Measurements from ENCODE around the gene PTTG1IP. TPM values are rescaled to one million over a fixed set of nuclear protein-coding genes. Genes with fewer than 3 reads are reported as not detected.

PTTG1IP gene
- total RNA-seq, 1 experiment from 2014 or later: 96.0 TPM

DNA sequence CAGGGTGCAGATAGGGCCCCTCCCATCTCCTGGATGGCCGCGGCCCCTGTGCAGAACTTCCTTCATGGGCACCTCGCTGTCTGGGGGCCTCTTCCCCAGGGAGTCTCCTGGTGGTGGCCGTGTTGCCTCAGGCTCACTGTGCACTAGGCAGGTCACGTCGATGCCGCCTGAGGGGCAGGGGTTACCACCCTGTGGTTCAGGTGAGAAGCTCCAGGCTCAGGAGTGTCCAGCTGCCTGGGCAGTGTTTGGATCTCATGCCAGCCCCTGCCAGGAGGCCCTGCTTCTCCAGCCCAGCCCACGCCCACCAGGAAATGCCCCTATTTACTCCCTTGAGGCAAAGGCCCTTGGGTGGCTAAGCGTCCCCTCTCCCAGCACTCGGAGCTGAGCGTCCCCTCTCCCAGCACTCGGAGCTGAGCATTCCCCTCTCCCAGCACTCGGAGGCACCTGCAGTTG lies 45.1 kb upstream of the PTTG1IP start:
- Mint-ChIP-seq H3K4me1 (0 out of 2 replicates have a peak, but pooled peaks cover 4% of the 10 kb centered on the region), H3K36me3 (no peaks in the 10 kb centered on the region), H3K9me3 (no peaks in the 10 kb centered on the region), H3K4me3 (no peak overlapping the region), H3K27me3 (ENCODE audit: low read depth) (no peaks in the 10 kb centered on the region; the same call in 1 of the 2 replicates), H3K27ac (no peak overlapping the region)
- TF ChIP-seq MYBL2 (CRISPR knock-in tag; IDR thresholded peaks at IDR 0.05) (no peak), HMGA2 (CRISPR knock-in tag; IDR thresholded peaks at IDR 0.05) (no peak)
- TF ChIP-seq, protein P1, sequence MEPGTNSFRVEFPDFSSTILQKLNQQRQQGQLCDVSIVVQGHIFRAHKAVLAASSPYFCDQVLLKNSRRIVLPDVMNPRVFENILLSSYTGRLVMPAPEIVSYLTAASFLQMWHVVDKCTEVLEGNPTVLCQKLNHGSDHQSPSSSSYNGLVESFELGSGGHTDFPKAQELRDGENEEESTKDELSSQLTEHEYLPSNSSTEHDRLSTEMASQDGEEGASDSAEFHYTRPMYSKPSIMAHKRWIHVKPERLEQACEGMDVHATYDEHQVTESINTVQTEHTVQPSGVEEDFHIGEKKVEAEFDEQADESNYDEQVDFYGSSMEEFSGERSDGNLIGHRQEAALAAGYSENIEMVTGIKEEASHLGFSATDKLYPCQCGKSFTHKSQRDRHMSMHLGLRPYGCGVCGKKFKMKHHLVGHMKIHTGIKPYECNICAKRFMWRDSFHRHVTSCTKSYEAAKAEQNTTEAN (CRISPR knock-in tag; IDR thresholded peaks at IDR 0.05): no peak
- ATAC-seq: no peak
- DNase-seq (ENCODE audit: low spot score): no peak
- ChIA-PET POLR2A (no interaction called here), CTCF (interaction anchor here (0.9 to 1.0 kb wide), 2 partner anchors 11 to 26 kb away, joined by 3 read pairs; no protein-coding TSS in a partner anchor)

DNA sequence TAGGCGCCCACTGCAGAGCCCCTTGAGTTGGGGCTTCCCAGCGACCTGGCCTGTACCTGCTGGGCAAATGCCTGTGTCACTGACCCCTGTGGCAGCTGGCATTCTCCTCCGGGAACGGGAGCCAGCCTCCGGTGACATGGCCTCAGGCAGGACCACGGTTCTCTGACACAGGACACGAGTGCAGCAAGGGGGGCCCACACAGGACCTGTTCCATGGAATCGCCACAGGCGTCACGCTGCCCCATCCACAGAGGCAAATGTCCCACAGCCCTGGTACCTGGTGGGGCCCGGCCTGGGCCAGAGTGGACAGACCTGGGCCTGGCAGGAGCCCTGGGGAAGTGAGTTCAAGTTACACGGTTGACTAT lies 44.6 kb upstream of the PTTG1IP start:
- no peak for DNase-seq (ENCODE audit: low spot score)

DNA sequence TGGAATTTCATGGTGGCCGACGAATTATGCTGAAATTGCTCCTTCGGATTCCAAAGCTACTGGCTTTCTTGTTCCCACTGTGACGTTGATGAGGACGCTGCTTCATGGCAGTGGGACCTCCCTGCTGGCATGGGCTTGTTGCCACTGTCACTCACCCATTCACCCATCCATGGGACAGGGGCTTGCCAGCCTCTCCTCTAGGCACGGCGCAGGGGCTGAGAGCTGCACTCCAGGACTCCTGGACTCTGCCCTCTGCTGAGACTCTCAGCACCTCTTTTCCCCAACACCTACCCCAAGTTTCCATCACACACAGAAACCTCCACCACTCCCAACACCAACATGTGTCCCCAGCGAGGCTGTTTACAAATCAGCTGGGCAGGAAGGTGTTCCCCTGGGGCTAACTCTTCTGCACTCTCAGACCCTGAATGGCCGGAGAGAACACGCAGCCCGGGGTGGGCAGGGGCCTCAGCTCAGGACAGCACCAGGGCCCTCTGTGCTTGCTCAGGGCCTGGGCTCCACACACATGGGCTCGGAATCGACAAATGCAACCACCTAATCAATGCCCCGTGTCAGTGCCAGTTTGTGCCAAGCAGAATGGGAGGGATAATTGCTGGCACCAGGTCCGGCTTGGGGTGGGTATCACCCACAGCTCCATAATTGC lies 44.1 kb upstream of the PTTG1IP start:
- Mint-ChIP-seq H3K4me3 (no peak overlapping the region), H3K4me1 (0 out of 2 replicates have a peak, but pooled peaks cover 4% of the 10 kb centered on the region), H3K27me3 (ENCODE audit: low read depth) (no peaks in the 10 kb centered on the region), H3K9me3 (no peaks in the 10 kb centered on the region), H3K36me3 (no peaks in the 10 kb centered on the region), H3K27ac (no peak overlapping the region)
- CTCF ChIA-PET: interaction anchor here (0.9 to 1.5 kb wide), 2 partner anchors 12 to 220 kb away, joined by 3 read pairs; no protein-coding TSS in a partner anchor
- POLR2A ChIA-PET: no interaction called here
- DNase-seq (ENCODE audit: low spot score): no peak
- no peak for ATAC-seq
- TF ChIP-seq ZNF671 (CRISPR knock-in tag; IDR thresholded peaks at IDR 0.05) (no peak), TP53 (CRISPR knock-in tag; IDR thresholded peaks at IDR 0.05) (no peak), ZNF317 (CRISPR knock-in tag; IDR thresholded peaks at IDR 0.05; ENCODE audit: borderline replicate concordance, low read depth) (no peak), MXD4 (CRISPR knock-in tag; IDR thresholded peaks at IDR 0.05; ENCODE audit: borderline replicate concordance) (no peak), NFYB (CRISPR knock-in tag; conservative IDR thresholded peaks at IDR 0.05; ENCODE audit: low read depth) (no peak), RORB (CRISPR knock-in tag; IDR thresholded peaks at IDR 0.05) (no peak), SOX15 (CRISPR knock-in tag; IDR thresholded peaks at IDR 0.05) (no peak), TEAD4 (CRISPR knock-in tag; IDR thresholded peaks at IDR 0.05) (no peak), CBFB (CRISPR knock-in tag; IDR thresholded peaks at IDR 0.05; ENCODE audit: low read depth) (no peak), ELF4 (CRISPR knock-in tag; IDR thresholded peaks at IDR 0.05; ENCODE audit: low read depth) (no peak), NR3C1 (CRISPR knock-in tag; conservative IDR thresholded peaks at IDR 0.05; ENCODE audit: low read depth) (no peak)
- TF ChIP-seq, protein P2, sequence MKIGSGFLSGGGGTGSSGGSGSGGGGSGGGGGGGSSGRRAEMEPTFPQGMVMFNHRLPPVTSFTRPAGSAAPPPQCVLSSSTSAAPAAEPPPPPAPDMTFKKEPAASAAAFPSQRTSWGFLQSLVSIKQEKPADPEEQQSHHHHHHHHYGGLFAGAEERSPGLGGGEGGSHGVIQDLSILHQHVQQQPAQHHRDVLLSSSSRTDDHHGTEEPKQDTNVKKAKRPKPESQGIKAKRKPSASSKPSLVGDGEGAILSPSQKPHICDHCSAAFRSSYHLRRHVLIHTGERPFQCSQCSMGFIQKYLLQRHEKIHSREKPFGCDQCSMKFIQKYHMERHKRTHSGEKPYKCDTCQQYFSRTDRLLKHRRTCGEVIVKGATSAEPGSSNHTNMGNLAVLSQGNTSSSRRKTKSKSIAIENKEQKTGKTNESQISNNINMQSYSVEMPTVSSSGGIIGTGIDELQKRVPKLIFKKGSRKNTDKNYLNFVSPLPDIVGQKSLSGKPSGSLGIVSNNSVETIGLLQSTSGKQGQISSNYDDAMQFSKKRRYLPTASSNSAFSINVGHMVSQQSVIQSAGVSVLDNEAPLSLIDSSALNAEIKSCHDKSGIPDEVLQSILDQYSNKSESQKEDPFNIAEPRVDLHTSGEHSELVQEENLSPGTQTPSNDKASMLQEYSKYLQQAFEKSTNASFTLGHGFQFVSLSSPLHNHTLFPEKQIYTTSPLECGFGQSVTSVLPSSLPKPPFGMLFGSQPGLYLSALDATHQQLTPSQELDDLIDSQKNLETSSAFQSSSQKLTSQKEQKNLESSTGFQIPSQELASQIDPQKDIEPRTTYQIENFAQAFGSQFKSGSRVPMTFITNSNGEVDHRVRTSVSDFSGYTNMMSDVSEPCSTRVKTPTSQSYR (CRISPR knock-in tag; IDR thresholded peaks at IDR 0.05): no peak
- TF ChIP-seq, protein P3, sequence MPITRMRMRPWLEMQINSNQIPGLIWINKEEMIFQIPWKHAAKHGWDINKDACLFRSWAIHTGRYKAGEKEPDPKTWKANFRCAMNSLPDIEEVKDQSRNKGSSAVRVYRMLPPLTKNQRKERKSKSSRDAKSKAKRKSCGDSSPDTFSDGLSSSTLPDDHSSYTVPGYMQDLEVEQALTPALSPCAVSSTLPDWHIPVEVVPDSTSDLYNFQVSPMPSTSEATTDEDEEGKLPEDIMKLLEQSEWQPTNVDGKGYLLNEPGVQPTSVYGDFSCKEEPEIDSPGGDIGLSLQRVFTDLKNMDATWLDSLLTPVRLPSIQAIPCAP (CRISPR knock-in tag; IDR thresholded peaks at IDR 0.05): no peak

More for the DNA sequence above, 44.6 kb upstream of the PTTG1IP start:
- CTCF ChIA-PET: interaction anchor here (0.9 to 1.5 kb wide), 2 partner anchors 11 to 219 kb away, joined by 3 read pairs; no protein-coding TSS in a partner anchor
- 0 out of 2 replicates have a peak, but pooled peaks cover 4% of the 10 kb centered on the region for H3K4me1 Mint-ChIP-seq
- no peak overlapping the region for H3K27ac Mint-ChIP-seq
- H3K9me3 Mint-ChIP-seq: no peaks in the 10 kb centered on the region
- TF ChIP-seq, protein P2 (CRISPR knock-in tag; IDR thresholded peaks at IDR 0.05): no peak
- TF ChIP-seq SP1 (CRISPR knock-in tag; conservative IDR thresholded peaks at IDR 0.05) (no peak), SMAD4 (CRISPR knock-in tag; IDR thresholded peaks at IDR 0.05) (no peak), ATF1 (CRISPR knock-in tag; IDR thresholded peaks at IDR 0.05) (no peak), MXD4 (CRISPR knock-in tag; IDR thresholded peaks at IDR 0.05; ENCODE audit: borderline replicate concordance) (no peak), KAT7 (CRISPR knock-in tag; IDR thresholded peaks at IDR 0.05; ENCODE audit: borderline replicate concordance) (no peak), GRHL2 (CRISPR knock-in tag; IDR thresholded peaks at IDR 0.05; ENCODE audit: insufficient replicate concordance, severe bottlenecking) (no peak), TEAD4 (CRISPR knock-in tag; IDR thresholded peaks at IDR 0.05) (no peak), GABPB1 (CRISPR knock-in tag; IDR thresholded peaks at IDR 0.05) (no peak)
- TF ChIP-seq, protein P4, sequence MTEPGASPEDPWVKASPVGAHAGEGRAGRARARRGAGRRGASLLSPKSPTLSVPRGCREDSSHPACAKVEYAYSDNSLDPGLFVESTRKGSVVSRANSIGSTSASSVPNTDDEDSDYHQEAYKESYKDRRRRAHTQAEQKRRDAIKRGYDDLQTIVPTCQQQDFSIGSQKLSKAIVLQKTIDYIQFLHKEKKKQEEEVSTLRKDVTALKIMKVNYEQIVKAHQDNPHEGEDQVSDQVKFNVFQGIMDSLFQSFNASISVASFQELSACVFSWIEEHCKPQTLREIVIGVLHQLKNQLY (CRISPR knock-in tag; IDR thresholded peaks at IDR 0.05): no peak
- TF ChIP-seq, protein P5, sequence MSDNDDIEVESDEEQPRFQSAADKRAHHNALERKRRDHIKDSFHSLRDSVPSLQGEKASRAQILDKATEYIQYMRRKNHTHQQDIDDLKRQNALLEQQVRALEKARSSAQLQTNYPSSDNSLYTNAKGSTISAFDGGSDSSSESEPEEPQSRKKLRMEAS (CRISPR knock-in tag; IDR thresholded peaks at IDR 0.05): no peak
- POLR2A ChIA-PET: no interaction called here
- no peaks in the 10 kb centered on the region; the same call in 1 of the 2 replicates for H3K27me3 Mint-ChIP-seq (ENCODE audit: low read depth)
- no peak overlapping the region for H3K4me3 Mint-ChIP-seq
- no peaks in the 10 kb centered on the region for H3K36me3 Mint-ChIP-seq
- no peak for ATAC-seq
